Heart left ventricle (tissue), 16 donors: Measurements from ENCODE around the gene KLB. TPM values are rescaled to one million over a fixed set of nuclear protein-coding genes. Genes with fewer than 3 reads are reported as not detected.
A peak's percentile ranks its signal among the peaks of the same experiment; 100 is the strongest.

ENCODE experiments used
- ATAC-seq, 4 donors: fragments of 200-7000 bp; cut with Tn5 transposase; one replicate each; pipeline ENCODE4 v1.9.1; 2020 to 2022; ENCODE audit warnings: moderate library complexity in 4 of 4, mild to moderate bottlenecking in 3 of 4, moderate number of reproducible peaks in 1 of 4
- DNase-seq, 5 donors: peaks; one replicate each; pipeline ENCODE4 v3.0.0-alpha.2; 2020
- H3K27ac ChIP-seq, 12 donors: fragments of 200-600 bp; sonication (generic) in 4 of 12; one replicate each; pipeline versions ENCODE4 v1.5.0 to v1.8.0; 2016 to 2022; ENCODE audit warnings: mild to moderate bottlenecking in 2 of 12
- H3K27me3 ChIP-seq, 9 donors: fragments of 200-600 bp; sonication (generic) in 2 of 9; one replicate each; pipeline versions ENCODE4 v1.5.1 to v1.8.0; 2016 to 2022; ENCODE audit warnings: mild to moderate bottlenecking in 3 of 9
- H3K36me3 ChIP-seq, 9 donors: fragments of 200-600 bp; sonication (generic) in 2 of 9; one replicate each; pipeline versions ENCODE4 v1.5.0 to v1.8.0; 2018 to 2022; ENCODE audit warnings: mild to moderate bottlenecking in 2 of 9
- H3K4me1 ChIP-seq, 12 donors: fragments of 200-600 bp; sonication (generic) in 4 of 12; one replicate each; pipeline versions ENCODE4 v1.5.0 to v1.8.0; 2016 to 2022; ENCODE audit warnings: mild to moderate bottlenecking in 3 of 12
- H3K4me3 ChIP-seq, 12 donors: fragments of 200-600 bp; sonication (generic) in 4 of 12; one replicate each; pipeline versions ENCODE4 v1.5.0 to v1.8.0; 2017 to 2022; ENCODE audit warnings: mild to moderate bottlenecking in 9 of 12, moderate library complexity in 4 of 12
- H3K9me3 ChIP-seq, 12 donors: fragments of 200-600 bp; sonication (generic) in 4 of 12; one replicate each; pipeline versions ENCODE4 v1.5.0 to v1.8.0; 2016 to 2022; ENCODE audit warnings: mild to moderate bottlenecking in 1 of 12
- POLR2A ChIP-seq, 2 donors: fragments of 450-650 bp; IDR thresholded peaks; one replicate each; pipeline ENCODE4 v1.6.1; 2017; ENCODE audit warnings: antibody characterized with exemption in 2 of 2, mild to moderate bottlenecking in 2 of 2, moderate library complexity in 2 of 2
- WGBS, 4 donors: extraction: QIAGEN DNeasy Blood & Tissue Kit in 2 of 4; methylation state at CpG; one replicate each; pipeline versions ENCODE4 v1.1.5 to v1.1.7; 2013 to 2018; 5-methylcytosine and 5-hydroxymethylcytosine counted together
- intact Hi-C, 10 donors: fragments of 100-400 bp; cut with DNase I; formaldehyde crosslinking; loops; one replicate each; pipeline versions ENCODE4 v1.11.1 to v1.14.2; 2022
- polyA plus RNA-seq, 2 donors: library from polyadenylated mRNA; stranded (reverse); fragments of 200-250 nt; gene quantifications; one replicate each; pipeline ENCODE4 v1.2.3, GENCODE V29; 2013
- total RNA-seq, 9 donors: library from RNA; depleted of rRNA in 2 of 9; stranded (reverse); fragments of >200 nt in 2 of 9; fragmentation: NEBNext Ultra II Directional in 3 of 9; extraction: Animal tissue kit (Norgen Biotek cat#: 25700) in 3 of 9; gene quantifications; one replicate each; pipeline versions ENCODE4 v1.1.0 to v1.2.4, GENCODE V29; 2016 to 2023
- TF ChIP-seq, protein P1 (sequence below), 12 donors: fragments of 200-600 bp; sonication (generic) in 4 of 12; IDR thresholded peaks; one replicate each; pipeline versions ENCODE4 v1.5.0 to v1.8.0; 2018 to 2022; ENCODE audit warnings: antibody characterized with exemption in 12 of 12, mild to moderate bottlenecking in 5 of 12
- donor health status: ischemic (EF 13 %, LVEDD 7.1; RV severe dilation, severe dysfunction).
- donor health status: healthy with polysubstance abuse.
- donor health status: DM: no; HTN: yes; CAD: no.
- donor health status: DM: no; HTN: no; CAD: no.
- donor health status: ischemic (EF 25% LVEDD 6.9; RV normal size, moderate dysfunction).
- donor health status: ischemic (EF 25% LVEDD 5.7; RV mildly dilated, moderate dysfunction).
- donor health status: healthy.
- donor health status: DM: yes; HTN: yes; CAD: no.
- donor health status: ischemic (EF 35%, LVEDD 5.7; RV mildly dilated, moderate dysfunction).
- donor health status: nonischemic (EF 11% LVEDD 7.7; RV severe dilation, severe dysfunction).
- donor health status: DM: yes; HTN: yes; CAD: no.
- donor health status: PGD.
- donor health status: ischemic (EF 29% LVEDD 5.4; RV normal size, mild dysfunction).
- donor health status: nonischemic (EF 23%, LVEDD 6.1; RV moderate dilation, normal function).

The KLB gene
- total and polyA plus RNA-seq, 11 donors: 0.08 to 2.9 (median 0.15) TPM; not detected in 5

GRCh38 chr4:39484582-39485272, 78.0 kb downstream of the KLB start:
- H3K27ac ChIP-seq: peak overlapping the region in 1 of 12 donors; percentile 20
- 80 to 86% (median 81%) methylated on average over 6 of the region's 6 CpGs for WGBS, 4 donors
- TF ChIP-seq POLR2A (IDR thresholded peaks at IDR 0.05): no peak
- TF ChIP-seq, protein P1, sequence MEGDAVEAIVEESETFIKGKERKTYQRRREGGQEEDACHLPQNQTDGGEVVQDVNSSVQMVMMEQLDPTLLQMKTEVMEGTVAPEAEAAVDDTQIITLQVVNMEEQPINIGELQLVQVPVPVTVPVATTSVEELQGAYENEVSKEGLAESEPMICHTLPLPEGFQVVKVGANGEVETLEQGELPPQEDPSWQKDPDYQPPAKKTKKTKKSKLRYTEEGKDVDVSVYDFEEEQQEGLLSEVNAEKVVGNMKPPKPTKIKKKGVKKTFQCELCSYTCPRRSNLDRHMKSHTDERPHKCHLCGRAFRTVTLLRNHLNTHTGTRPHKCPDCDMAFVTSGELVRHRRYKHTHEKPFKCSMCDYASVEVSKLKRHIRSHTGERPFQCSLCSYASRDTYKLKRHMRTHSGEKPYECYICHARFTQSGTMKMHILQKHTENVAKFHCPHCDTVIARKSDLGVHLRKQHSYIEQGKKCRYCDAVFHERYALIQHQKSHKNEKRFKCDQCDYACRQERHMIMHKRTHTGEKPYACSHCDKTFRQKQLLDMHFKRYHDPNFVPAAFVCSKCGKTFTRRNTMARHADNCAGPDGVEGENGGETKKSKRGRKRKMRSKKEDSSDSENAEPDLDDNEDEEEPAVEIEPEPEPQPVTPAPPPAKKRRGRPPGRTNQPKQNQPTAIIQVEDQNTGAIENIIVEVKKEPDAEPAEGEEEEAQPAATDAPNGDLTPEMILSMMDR (IDR thresholded peaks at IDR 0.05): no peak
- no peak overlapping the region for H3K4me3 ChIP-seq
- H3K36me3 ChIP-seq: no peaks in the 10 kb centered on the region
- H3K9me3 ChIP-seq: no peaks in the 10 kb centered on the region
- DNase-seq: no peak
- H3K4me1 ChIP-seq: peaks cover 0 to 7% (median 0%) of the 10 kb centered on the region in 12 donors
- intact Hi-C loops: no loop called here
- ATAC-seq: no peak
- no peaks in the 10 kb centered on the region for H3K27me3 ChIP-seq

DNA sequence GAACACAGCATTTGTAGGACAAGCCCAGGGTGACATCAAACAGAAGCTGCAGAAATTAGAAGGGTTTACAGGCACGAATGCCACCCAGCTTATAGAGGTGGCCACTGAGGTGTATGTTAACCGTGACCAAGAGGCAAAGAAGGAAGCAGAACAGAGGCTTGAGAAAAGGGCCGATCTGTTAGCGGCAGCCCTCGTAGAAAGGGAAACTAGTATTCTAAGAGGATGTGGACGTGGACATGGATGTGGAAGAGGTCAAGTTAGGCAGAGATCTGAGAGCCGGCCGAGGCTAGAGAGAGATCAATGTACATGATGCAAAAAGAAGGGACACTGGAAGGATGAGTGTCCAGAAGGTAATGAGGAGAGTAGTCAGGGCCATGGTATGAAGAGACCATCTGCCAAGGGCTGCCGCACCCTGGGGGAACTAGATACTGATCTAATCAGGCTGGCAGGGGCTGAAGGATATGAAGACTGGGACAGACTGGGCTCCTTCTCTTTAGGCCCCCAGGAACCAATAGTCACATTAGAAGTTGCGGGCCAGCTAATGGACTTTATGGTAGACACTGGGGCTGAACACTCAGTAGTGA, 79.6 kb downstream of the KLB start:
- intact Hi-C loops: no loop called here
- ATAC-seq (no peak), DNase-seq (no peak)
- no peak for TF ChIP-seq POLR2A (IDR thresholded peaks at IDR 0.05)
- TF ChIP-seq, protein P1 (IDR thresholded peaks at IDR 0.05): no peak
- no peak overlapping the region for H3K27ac ChIP-seq
- H3K27me3 ChIP-seq: no peaks in the 10 kb centered on the region
- H3K4me3 ChIP-seq: no peak overlapping the region
- peaks cover 0 to 7% (median 0%) of the 10 kb centered on the region in 12 donors for H3K4me1 ChIP-seq
- H3K9me3 ChIP-seq: no peaks in the 10 kb centered on the region
- WGBS, 4 donors: 77 to 88% (median 82%) methylated on average over 10 of the region's 10 CpGs
- H3K36me3 ChIP-seq: no peaks in the 10 kb centered on the region

GRCh38 chr4:39490322-39490721, 83.6 kb downstream of the KLB start:
- 86 to 93% (median 90%) methylated on average over 2 of the region's 2 CpGs for WGBS, 4 donors
- intact Hi-C loops: no loop called here
- Histone ChIP-seq H3K27me3 (no peaks in the 10 kb centered on the region), H3K27ac (no peak overlapping the region), H3K4me1 (no peaks in the 10 kb centered on the region), H3K4me3 (no peak overlapping the region), H3K36me3 (no peaks in the 10 kb centered on the region), H3K9me3 (no peaks in the 10 kb centered on the region)
- TF ChIP-seq, protein P1 (IDR thresholded peaks at IDR 0.05): no peak
- no peak for TF ChIP-seq POLR2A (IDR thresholded peaks at IDR 0.05)
- ATAC-seq (no peak), DNase-seq (no peak)

DNA sequence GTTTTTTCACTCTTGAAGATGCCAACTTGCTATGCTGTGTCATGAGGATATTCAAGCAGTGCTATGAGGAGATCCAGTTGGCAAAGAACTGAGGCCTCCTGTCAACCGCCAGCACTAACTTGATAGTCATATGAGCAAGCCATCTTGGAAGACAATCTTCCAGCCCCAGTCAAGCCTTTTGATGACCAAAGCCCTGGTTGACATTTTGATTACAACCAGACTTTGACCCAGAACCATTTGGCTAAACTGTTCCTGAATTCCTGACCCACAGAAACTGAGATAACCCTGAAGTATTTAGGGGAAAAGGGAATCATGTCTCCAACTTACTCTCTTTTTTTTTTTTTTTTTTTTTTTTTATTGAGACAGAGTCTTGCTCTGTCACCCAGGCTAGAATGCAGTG, 87.6 kb downstream of the KLB start:
- Histone ChIP-seq H3K9me3 (no peaks in the 10 kb centered on the region), H3K4me3 (no peak overlapping the region), H3K4me1 (no peaks in the 10 kb centered on the region), H3K36me3 (peaks cover 0 to 18% (median 13%) of the 10 kb centered on the region in 9 donors), H3K27ac (no peak overlapping the region), H3K27me3 (no peaks in the 10 kb centered on the region)
- ATAC-seq: no peak
- TF ChIP-seq POLR2A (IDR thresholded peaks at IDR 0.05): no peak
- TF ChIP-seq, protein P1 (IDR thresholded peaks at IDR 0.05): no peak
- 75 to 92% (median 87%) methylated on average over 1 of the region's 1 CpG for WGBS, 4 donors
- no peak for DNase-seq
- intact Hi-C loops: no loop called here
